Measurements from ENCODE around the gene TTF2.

TTF2 gene

GRCh38 chr1:117059678-117060440 is at the start of gene TTF2:
Gene TTF2, plus strand, starts transcription at chr1:117060326. Its CDS starts 21 bp downstream, at chr1:117060347.
- DNase-seq: peak; percentile 100

GRCh38 chr1:117011334-117011733 is 48.8 kb upstream of the TTF2 start:
- no peak for DNase-seq

- no peak for DNase-seq
These were observed 46.7 kb upstream of the TTF2 start for GRCh38 chr1:117013309-117013858.

- DNase-seq: no peak
These were observed 45.9 kb upstream of the TTF2 start for GRCh38 chr1:117014209-117014608.

GRCh38 chr1:117015724-117016123 is 44.4 kb upstream of the TTF2 start:
- DNase-seq: no peak

GRCh38 chr1:117017062-117017461 is 43.1 kb upstream of the TTF2 start:
- DNase-seq: no peak

GRCh38 chr1:117017648-117018047 is 42.5 kb upstream of the TTF2 start:
- no peak for DNase-seq

- DNase-seq: no peak
These were observed 39.5 kb upstream of the TTF2 start for GRCh38 chr1:117020526-117021156.

GRCh38 chr1:117022114-117022513 is 38.0 kb upstream of the TTF2 start:
- no peak for DNase-seq

- DNase-seq: no peak
These were observed 34.6 kb upstream of the TTF2 start for GRCh38 chr1:117025568-117025967.

GRCh38 chr1:117026361-117026760 is 33.8 kb upstream of the TTF2 start:
- DNase-seq: no peak

- DNase-seq: no peak
These were observed 30.4 kb upstream of the TTF2 start for GRCh38 chr1:117029685-117030084.

- no peak for DNase-seq
These were observed 29.8 kb upstream of the TTF2 start for GRCh38 chr1:117030271-117030877.

- DNase-seq: no peak
These were observed 27.9 kb upstream of the TTF2 start for GRCh38 chr1:117032266-117032665.

- DNase-seq: no peak
These were observed 27.2 kb upstream of the TTF2 start for GRCh38 chr1:117032681-117033539.

GRCh38 chr1:117033772-117034171 is 26.4 kb upstream of the TTF2 start:
- no peak for DNase-seq

GRCh38 chr1:117034791-117035290 is 25.3 kb upstream of the TTF2 start:
- no peak for DNase-seq

- no peak for DNase-seq
These were observed 24.1 kb upstream of the TTF2 start for GRCh38 chr1:117036018-117036461.

GRCh38 chr1:117037802-117038201 is 22.3 kb upstream of the TTF2 start:
- DNase-seq: no peak

GRCh38 chr1:117038236-117038635 is 21.9 kb upstream of the TTF2 start:
- no peak for DNase-seq

- no peak for DNase-seq
These were observed 15.9 kb upstream of the TTF2 start for GRCh38 chr1:117044217-117044616.

- no peak for DNase-seq
These were observed 14.5 kb upstream of the TTF2 start for GRCh38 chr1:117045644-117046043.

GRCh38 chr1:117046781-117047180 is 13.3 kb upstream of the TTF2 start:
- no peak for DNase-seq
